NCI-H2081 treated with DMSO at 0.1 percent for 48 hours (cell line): Measurements from ENCODE around the gene SLC24A4.
"Not testable (repeated sequence)": the region's sequence is repeated elsewhere in the genome, so short reads cannot be mapped to it uniquely, and the experiment has no call there.

Experiments
- DNase-seq: peaks from one replicate; lab custom pipeline; 2025; lab: John Stamatoyannopoulos, UW

Gene SLC24A4

DNA sequence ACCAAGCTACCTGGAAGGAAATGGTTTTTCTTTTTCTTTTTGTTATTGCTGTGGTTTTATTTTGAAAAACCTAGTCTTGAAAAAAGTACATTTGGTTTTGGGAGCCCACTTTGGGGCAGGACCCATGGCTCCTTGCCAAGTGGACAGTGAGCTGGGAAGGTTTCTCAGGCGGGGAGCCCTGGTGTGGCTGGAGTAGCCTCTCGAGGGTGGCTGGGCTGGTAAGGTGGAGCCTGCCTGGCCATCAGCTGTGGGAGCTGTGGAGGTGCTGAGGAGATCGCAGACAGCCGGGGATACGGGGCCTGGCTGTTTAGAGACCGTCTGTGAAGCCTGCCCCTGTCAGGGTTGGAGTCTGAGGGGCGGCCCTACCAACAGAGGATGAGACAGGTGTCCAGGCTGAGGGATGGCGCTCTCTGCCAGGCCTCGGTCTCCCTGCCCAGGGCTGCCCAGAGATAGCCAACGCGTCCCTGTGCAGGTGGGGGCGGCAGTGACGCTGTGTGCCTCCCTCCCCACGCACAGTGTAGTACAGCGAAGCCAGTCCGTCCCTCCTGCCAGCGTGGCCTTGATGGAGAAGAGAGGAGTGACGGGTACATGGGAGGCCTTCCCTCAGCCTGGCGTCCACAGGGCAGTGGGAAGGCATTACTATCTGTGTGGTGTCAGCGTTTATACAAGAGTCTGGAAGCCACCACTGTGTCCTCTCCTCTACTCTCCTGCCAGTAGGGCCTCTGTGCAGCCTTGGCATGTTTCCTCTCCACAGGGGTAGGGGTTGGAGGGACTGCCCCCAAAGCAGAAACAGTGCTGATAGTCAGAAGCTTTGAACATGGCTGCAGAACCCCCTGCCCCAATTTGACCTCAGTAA is 196.5 kb downstream of the SLC24A4 start:
- no peak for DNase-seq

DNA sequence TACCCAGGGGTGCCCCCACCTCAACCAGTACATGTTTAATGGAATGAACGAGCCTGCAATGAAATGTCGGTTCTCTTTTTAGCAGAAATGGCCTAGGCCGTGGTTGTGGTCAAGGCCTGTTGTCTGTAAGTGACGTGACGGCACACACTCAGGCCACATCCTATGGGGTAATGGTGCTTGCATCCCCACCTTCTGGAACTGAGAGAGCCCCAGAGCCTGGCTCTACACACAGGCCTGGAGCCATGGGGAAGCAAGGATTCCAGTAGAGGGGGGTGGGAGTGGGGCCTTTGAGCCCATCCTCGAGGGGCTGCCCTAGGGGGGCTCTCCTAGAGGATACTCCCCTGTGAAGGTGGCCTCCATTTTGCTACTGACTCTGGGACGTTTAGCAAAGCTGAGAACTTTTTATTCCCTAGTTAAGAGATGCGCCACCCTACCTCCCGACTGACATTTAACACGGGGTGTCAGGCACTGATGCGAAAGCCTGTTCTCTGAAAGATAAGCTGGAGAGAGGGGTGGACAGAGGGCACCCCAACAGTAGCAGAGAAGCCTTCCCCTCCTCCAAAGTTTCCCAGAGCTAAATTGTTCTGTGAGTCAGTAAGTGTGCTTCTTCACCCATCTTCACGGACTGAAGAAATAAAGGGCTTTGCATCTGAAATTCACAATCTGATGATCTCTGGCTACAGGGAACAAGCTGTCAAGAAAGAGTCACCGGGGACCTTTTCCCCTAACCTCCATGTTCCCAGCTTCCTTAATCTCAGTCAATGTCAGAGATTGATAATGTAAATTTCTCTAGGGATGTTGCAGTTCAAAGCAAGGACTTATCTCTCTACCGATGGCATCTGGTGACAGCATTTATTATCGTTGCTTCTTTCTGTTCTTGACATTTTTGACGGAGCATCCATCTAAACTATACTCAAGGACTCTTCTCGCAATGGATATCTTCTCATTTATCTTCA is 197.4 kb downstream of the SLC24A4 start:
- no peak for DNase-seq

DNA sequence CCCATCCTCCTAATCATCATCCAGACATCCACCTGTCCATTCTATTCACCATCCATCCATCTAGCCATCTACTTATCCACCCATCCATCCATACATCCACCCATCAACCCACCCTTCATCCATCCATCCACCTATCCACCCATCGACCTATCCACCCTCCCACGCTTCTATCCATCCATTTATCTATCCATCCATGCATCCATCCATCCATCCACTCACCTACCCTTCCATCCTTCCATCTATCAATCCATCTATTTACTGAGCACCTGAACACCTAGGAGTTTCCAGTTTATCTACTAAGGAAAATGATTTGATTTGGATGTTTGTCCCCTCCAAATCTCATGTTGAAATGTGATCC is 198.1 kb downstream of the SLC24A4 start:
- no peak for DNase-seq

DNA sequence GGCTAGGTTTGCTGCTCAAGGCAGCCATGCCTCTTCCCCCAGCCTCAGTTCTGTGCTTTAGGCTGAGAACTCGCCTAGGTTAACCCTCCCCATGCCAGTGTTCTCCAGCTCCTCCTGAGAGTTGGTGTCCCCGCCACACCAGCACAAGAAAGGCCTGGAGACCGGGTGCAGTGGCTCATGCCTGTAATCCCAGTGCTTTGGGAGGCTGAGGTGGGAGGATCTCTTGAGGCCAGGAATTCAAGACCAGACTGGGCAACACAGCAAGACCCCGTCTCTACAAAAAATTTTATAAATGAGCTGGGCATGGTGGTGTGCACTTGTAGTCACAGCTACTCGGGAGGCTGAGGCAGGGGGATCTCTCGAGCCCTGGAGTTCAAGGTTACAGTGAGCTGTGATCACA is 200.8 kb downstream of the SLC24A4 start:
- DNase-seq, result no peak

DNA sequence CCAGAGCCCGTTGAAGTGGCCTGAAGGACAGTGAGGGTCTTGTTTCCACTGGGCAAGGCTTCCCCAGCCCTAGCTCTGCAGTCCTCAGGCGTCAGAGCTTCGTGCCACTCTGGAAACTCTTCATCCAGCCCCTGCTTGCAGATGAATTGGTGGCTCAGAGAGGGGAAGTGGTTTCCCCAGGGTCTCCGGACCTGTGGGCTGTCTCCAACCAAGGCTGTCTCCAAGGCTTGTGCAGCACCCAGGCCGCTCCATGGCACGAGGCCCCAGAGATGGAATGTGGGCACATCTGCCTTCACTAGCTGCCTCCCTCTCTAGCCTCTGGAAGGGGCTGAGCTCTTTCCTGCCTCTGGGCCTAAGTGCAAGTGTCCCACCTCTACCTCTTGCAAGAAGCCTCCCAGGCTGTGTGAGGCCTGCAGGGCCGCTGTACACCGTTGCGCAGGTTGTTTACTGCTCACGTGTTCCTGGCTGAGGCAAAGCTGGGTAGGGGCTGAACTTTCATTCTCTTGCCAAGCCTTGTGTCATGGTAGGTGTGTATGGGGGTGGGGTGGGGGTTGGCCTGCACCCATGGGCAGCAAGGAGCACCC is 201.7 kb downstream of the SLC24A4 start:
- DNase-seq, result no peak

DNA sequence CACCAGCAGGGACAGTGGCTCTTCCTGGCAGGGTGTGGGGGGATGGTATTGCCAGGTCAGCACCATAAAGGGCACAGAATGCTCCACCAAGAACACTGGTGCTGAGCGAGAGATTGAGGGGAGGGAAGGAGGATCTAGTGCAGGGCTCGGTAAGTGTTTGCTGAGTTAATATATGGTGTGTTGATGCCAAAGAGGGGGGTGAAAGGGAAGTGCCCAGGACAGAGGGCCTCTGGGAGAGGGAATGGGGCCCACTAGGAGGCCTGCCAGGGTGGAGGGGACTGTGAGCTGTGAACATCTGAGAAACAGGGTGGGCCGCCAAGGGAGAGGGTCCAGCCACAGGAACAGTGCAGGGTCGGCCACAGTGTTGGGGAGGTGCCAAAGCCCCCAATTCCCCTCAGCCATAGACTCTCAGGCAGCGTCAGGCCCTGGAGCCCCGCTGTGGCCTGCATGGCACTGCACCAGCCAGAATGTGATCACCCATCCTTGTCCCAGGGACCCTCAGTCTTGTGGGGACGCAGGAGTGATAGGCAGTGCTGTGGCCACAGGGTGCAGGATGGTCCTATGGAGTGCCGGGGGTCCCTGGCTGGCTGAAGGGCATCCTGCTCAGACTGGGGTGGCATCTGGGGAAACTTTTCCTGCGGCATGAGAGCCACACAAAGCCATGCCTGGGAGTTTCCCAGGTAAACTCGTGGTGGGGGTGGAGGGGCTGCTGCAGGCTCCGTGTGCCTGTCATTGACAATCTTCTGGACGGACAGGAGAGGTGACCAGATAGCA is 202.5 kb downstream of the SLC24A4 start:
- no peak for DNase-seq

DNA sequence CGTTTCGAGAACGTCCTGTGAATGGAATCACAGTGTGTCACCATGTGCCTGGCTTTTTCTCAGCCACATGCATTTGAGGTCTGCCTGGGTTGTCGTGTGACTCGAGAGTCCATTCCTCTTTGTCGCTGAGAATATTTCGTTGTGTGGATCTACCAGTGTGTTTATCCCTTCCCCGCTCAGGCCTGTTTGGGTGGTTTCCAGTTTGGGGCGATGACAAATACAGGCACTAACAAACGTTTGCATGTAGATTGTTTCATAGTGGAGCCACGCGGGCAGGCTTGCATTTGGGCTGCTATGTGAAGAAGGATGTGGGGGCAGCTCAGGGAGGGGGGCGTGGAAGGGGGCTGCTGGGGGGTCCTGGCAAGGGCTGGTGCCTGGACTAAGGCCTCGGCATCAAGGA is 204.8 kb downstream of the SLC24A4 start:
- no peak for DNase-seq

DNA sequence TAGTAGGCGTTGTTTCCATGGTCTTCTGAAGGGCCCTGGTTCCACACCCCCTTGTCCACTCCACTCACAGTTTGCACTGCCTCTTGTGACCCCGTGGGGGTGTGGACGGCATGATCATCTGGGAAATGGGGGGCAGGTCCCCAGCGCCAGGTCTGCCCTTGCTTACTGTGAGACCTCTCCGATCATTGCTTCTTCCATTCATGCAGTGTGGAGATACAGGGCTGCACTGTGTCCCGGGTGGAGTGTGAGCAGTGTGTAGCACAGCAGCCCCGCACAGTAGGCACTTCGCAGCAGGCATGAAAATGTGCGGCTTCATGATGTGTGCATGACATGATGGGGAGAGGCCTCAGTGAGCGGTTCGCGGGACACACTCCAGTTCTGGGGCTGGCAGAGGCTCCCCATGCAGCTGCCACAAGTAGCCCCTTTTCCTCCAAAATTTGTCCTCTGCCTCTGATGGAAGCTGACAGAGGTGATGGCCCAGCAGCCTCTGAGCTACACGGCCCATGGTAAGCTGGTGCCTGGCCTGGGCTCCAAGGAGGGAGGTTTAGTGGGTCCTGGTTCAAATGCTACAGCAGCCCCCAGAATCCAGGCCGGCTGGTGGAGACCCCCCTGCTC is 205.6 kb downstream of the SLC24A4 start:
- DNase-seq, result no peak

DNA sequence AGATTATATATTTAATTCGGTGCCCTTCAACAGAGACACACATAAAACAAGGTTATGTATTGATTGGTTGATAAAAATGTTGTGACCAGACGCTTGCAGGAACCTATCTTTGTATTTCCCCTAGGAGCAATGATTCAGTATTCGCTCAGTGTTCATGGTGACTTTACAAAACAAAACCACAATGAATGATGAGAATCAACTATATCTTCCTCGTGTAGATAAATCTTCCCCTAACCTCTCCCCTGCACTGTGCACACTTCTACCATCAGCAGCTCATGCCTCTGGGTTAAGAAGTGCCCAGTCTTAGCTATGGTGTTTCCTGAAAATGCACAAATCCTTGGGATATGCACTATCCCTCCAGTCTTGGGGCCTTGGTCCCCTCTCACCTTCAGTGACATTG is 206.9 kb downstream of the SLC24A4 start:
- no peak for DNase-seq

DNA sequence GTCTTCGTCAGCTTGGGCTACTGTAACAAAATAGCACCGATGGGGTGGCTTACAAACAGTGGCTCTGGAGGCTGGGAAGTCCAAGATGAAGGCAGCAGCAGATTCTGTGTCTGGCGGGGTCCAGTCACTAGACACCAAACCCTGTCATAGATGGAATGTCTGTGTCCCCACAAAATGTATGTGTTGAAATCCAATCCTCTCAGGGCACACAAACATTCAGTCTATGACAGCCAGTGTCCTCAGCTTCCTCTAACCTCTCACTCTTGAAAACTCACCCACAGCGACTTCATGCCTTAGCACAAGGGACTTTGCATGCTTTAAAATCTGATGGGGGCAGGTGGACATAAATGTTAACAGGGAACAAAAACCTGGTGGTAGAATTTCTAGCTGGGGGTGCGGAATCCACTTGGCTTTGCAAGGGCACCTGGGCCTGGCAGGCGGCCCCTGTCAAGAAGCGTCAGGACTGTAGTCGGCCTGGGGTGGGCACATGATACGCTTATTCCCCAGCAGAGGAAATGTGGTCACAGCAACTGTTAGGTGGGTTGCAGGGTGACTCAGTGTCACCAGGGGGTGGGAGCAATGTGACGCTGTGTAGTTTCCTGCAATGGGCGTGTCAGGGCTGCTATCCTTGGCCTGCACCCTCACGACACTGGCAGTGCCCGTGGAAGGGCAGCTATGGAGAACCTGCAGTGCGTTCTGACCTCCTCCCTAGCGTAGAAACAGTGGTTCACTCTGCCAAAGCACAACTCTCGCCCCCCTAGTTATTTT is 208.3 kb downstream of the SLC24A4 start:
- no peak for DNase-seq

DNA sequence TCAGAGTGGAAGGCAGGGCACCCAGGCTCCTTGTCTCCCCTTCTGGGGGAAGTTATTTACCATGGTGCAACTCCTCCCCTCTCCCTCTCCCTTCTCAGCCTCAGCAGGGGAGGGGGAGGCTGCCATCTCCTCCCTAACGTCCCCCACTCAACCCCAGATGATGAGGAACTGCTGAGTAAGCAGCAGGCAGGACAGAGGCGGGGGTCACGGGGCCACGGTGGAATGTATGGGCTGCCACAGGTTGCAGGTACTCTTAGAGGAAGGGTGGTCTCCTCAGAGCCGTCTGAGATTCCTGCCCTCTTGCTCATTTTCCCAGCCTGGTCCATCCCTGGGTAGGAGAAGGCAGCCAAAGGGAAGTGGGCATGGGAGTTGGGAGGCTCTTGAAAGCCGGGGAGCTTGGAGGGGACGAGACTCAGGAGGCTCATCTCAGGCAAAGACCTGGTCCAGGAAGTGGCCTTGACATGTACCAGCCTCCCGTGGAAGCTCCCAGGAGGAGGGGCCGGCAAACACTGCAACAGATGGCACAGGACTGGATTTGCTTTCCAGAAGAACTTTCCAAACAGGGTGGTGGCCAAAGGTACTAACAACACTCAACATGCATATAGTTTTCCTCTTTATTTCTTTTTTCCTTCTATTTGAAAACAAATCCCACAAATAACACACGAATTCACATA is 209.7 kb downstream of the SLC24A4 start:
- DNase-seq, result no peak

DNA sequence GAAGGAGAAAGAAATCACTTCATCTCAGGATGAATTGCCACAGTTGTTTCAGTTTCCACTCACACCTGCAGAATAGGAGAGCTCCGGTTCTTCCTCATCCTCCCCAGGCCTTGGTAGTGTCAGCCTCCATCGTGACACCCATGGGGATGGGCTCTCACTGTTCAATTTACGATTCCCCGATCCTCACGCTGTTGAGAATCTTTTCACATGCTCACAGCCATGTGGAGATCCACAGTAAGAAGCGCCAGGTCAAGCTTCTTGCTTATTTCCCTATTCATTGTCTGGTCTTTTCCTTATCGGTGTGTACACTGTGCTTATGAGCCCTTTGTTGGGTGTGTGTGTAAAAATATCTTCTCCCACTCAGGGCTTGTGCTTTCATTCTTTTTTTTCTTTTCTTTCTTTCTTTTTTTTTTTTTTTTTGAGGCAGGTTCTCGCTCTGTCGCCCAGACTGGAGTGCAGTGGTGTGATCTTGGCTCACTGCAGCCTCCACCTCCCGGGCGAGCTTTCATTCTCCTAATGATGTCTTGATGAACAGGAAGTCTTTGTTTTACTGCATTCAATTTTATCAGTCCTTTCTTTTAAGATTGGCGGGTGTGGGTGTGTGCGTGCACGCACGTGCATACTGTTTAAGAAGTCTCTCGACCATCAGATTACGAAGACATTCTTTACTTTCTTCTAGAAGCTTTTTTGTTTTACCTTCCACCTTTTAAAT is 212.1 kb downstream of the SLC24A4 start:
- no peak for DNase-seq

DNA sequence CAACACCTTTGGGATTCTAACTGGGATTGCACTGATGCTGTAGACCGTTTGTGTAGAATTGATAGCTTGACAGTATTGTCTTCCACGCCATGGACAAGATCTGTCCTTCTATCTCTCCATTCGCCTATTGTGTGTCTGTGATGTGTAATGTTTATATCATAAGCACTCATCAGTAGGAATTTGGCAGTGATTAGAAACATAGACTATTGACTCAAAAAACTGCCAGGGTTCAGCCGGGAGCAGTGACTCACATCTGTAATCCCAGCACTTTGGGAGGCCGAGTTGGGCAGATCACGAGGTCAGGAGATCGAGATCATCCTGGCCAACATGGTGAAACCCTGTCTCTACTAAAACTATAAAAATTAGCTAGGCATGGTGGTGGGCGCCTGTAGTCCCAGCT is 213.3 kb downstream of the SLC24A4 start:
- DNase-seq, result not testable (repeated sequence)

DNA sequence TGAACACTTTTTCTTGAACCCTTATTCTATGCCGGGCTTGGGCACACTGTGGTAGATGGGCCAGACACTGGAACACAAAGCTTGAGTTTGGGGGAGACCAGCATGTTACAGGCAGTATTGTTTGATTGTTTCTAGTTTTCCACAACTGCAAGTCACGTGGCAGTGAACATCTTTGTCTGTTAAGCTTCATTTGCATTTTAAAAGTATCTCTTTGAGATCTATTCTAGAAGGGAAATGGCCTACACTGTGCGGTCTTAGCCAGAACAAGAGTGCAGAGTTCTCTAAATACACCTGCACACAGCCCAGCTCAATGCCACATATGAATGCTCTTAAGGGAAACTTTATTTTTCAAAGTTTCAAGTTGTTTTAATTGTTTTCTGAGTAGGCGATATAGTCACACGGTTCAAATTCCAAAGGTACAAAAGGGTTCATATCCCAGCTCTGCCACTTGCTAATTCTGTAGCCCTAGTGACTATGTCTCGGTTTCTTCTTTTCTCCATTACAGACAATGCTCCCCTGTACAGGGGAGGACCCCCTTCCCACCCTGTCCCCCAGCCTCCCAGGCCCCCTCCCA is 215.5 kb downstream of the SLC24A4 start:
- DNase-seq, result no peak

DNA sequence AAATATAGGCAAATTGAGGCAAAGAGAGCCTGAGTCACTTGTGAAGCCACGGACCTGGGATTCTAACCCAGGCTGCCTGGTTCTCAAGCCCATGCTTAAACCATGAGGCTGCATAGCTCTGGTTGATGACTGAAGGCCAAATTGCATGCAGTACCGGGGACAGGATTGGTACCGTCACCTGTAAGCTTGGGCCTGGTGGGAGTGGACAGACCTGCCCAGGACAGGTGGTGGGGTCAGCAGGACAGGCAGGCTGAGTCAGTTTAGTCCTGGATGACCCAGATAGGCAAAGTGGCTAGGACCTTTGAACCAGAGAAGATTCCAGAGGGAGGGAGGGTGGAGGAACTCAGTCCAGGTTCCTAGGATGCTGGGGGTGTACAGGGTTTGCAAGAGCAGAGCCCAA is 216.5 kb downstream of the SLC24A4 start:
- no peak for DNase-seq

DNA sequence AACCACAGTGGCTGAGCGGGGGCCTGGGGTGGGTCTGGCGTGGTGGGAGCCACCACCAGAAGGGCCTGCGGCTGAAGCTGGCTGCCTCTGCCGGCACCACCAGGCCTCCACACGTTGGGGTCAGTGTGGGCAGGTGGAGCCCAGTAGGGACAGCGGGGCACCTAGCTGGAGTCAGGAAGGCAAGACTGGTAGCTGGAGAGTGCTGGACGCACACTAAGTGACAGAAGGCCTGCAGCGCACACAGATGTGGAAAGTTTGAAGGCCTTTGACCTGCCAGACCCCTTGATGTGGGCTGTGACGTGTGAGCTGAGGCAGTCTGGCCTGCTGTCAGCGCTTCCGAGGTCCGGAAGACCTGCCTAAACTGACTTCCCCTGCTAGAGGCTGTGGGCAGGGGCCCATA is 216.9 kb downstream of the SLC24A4 start:
- no peak for DNase-seq

DNA sequence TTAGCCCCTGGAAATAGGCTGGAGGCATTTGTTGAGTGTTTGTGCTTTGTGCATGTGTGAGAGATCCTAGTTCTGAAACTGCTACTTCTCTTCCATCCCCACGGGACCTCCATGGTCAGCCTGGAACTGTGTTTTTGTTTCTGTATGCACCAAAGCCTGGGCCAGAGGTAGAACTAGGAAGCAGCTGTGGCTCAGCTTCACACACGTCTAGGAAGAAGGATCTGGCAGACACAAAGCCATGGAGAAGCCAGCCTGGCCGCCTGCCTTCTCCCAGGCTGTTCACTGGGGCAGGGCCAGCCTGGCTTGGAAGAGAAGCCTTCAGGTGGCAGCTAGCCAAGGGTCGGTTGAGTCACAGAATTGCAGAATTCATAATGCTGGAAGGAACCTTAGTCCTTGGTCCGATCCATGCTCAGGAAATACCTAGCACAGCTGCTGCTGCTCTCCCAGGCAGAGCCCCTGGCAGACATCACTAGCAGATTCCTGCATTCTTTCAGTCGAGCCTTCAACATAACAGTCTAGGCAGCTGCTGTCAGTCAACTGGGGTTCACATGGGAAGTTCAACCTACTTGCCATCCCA is 217.6 kb downstream of the SLC24A4 start:
- no peak for DNase-seq

DNA sequence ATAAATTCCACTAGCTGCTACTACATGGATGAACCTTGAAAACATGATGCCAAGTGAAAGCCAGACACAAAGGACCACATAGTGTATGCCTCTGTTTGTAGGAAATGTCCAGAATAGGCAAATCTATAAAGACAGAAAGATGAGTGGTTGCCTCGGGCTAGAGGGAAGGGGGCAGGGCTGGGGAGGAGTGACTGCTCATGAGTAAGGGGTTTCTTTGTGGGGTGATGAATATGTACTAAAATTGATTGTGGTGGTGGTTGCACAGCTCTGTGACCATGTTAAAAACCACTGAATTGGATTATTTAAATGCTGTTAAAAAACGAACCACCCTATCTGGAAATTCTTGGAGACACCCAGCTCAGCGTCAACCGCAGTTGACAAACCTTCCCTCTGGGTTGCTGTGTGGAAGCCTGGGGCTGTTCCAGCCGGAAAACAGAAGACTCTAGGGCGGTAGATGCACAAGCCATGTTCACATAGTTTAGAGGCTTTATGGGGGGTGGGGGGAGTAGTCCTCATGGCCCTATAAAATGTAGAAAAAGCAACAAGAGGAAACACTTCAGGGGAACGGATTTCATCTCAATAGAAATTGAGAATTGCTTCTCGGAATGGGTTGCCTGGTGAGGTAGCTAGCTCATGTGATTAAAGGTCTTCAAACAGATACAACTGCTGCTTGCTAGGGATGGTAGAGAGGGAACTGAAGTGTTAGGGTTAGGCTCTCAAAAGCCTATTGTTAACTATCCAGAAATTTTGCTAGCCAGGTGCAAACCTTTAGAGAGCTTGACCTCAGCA is 220.0 kb downstream of the SLC24A4 start:
- DNase-seq, result no peak
